ENCODE measurements around the gene IGF2BP2. TPM values are rescaled to one million over a fixed set of nuclear protein-coding genes. Genes with fewer than 3 reads are reported as not detected.

The IGF2BP2 gene
- total and polyA plus RNA-seq, 2 of the 4 experiments (the other 2 are of a cell fraction) = 23.4 to 88.2 TPM

- Histone ChIP-seq H2AK9ac (replicated peaks; ENCODE audit: low read depth, low read length, poor library complexity) (no peak overlapping the region), H3K9me1 (ENCODE audit: insufficient read depth, low read length) (peaks cover 3% of the 10 kb centered on the region; the same call in 1 of the 2 replicates), H2AFZ (replicated peaks; ENCODE audit: low read length, poor library complexity) (no peak overlapping the region), H3K4me3 (ENCODE audit: insufficient read depth, low read depth, low read length) (no peak overlapping the region), H3K27ac (ENCODE audit: insufficient read depth, low read length) (no peak overlapping the region), H3K9me3 (ENCODE audit: control insufficient read depth, insufficient read depth, low read length) (no peaks in the 10 kb centered on the region), H4K91ac (ENCODE audit: insufficient read depth, low read depth, low read length) (no peak overlapping the region), H2BK15ac (ENCODE audit: low read depth, low read length) (no peak overlapping the region), H3K4me2 (ENCODE audit: low read depth, low read length) (no peak overlapping the region), H3K18ac (ENCODE audit: low read depth, low read length) (no peak overlapping the region), H2AK5ac (ENCODE audit: low read depth, low read length) (no peak overlapping the region), H2BK5ac (ENCODE audit: low read depth, low read length, poor library complexity, severe bottlenecking) (no peak overlapping the region), H3K56ac (ENCODE audit: extremely low read depth, insufficient read depth, low read length) (no peak overlapping the region), H2BK120ac (ENCODE audit: low read depth, low read length) (no peak overlapping the region), H4K8ac (ENCODE audit: low read depth in 2 of 2, low read length in 2 of 2) (no peak overlapping the region), H3K36me3 (ENCODE audit: control insufficient read depth, insufficient read depth, low read length) (0 out of 2 replicates have a peak, but pooled peaks cover 3% of the 10 kb centered on the region), H3K9ac (ENCODE audit: low read depth, low read length) (no peak overlapping the region), H3K4me1 (ENCODE audit: control insufficient read depth, insufficient read depth, low read length) (peaks cover 4% of the 10 kb centered on the region; the same call in 1 of the 2 replicates), H3K79me1 (ENCODE audit: low read depth in 1 of 2, low read length in 2 of 2) (peaks cover 20 to 25% of the 10 kb centered on the region in 2 experiments), H3K23ac (ENCODE audit: low read depth, low read length) (no peak overlapping the region; the same call in none of the 2 replicates), H3K4ac (ENCODE audit: low read depth, low read length) (no peak overlapping the region), H3K27me3 (ENCODE audit: control insufficient read depth, insufficient read depth, low read length) (no peaks in the 10 kb centered on the region), H3K14ac (replicated peaks; ENCODE audit: low read depth, low read length) (no peak overlapping the region), H2BK20ac (ENCODE audit: low read depth, low read length) (no peak overlapping the region), H4K5ac (ENCODE audit: low read depth, low read length) (no peak overlapping the region), H4K20me1 (ENCODE audit: insufficient read depth, low read length) (peaks cover 8% of the 10 kb centered on the region; the same call in 1 of the 2 replicates)
- dilution Hi-C loops (cut with HindIII; ENCODE audit: low sequenced_read_pairs, unreplicated experiment) = no loop called here
- intact Hi-C loops (cut with micrococcal nuclease) = no loop called here
- ATAC-seq (ENCODE audit: low read depth) = no peak
- TF ChIP-seq ELK1 (IDR thresholded peaks at IDR 0.05; ENCODE audit: borderline replicate concordance, low read depth, low read length) = no peak
- TF ChIP-seq CEBPB (IDR thresholded peaks at IDR 0.05; ENCODE audit: low read depth, low read length) = no peak
- no peak for TF ChIP-seq NFE2L2 (IDR thresholded peaks at IDR 0.05; ENCODE audit: low read depth, low read length)
- no peak for TF ChIP-seq USF2 (IDR thresholded peaks at IDR 0.05; ENCODE audit: low read depth, low read length)
- TF ChIP-seq BHLHE40 (IDR thresholded peaks at IDR 0.05; ENCODE audit: low read depth, low read length) = no peak
- POLR2A ChIA-PET (ENCODE audit: unreplicated experiment) = no interaction called here
- no peak for DNase-seq
- in situ Hi-C loops (cut with MboI; ENCODE audit: low sequenced_read_pairs) = no loop called here
- no TSS peak for BruUV-seq (replicated peaks)
- WGBS, 2 experiments (ENCODE audit: extremely low coverage in 2 of 2, insufficient read length in 1 of 2) = 89% methylated on average over 3 of the region's 10 CpGs; no CpG with 5 or more reads in 1 of the 2 experiments
- CTCF ChIA-PET = no interaction called here
These were observed 2.9 kb upstream of the IGF2BP2 start for GRCh38 chr3:185827595-185828344.
